SKM-1 treated with dmso at 0.1 percent for 144 hours (cell line): Measurements from ENCODE around the gene DMAC2L.

Source experiments
- DNase-seq: peaks from one replicate; lab custom pipeline; 2025; ENCODE audit not compliant: unreplicated experiment; lab: John Stamatoyannopoulos, UW

The DMAC2L gene

GRCh38 chr14:50321009-50321660 is 9.0 kb downstream of the DMAC2L start:
- DNase-seq = peak; percentile 34

- DNase-seq = no peak
Measured at GRCh38 chr14:50331596-50331995, 19.5 kb downstream of the DMAC2L start.

GRCh38 chr14:50333014-50333509 is 20.9 kb downstream of the DMAC2L start:
- DNase-seq = no peak

- no peak for DNase-seq
Measured at GRCh38 chr14:50334211-50334610, 22.1 kb downstream of the DMAC2L start.

- no peak for DNase-seq
Measured at GRCh38 chr14:50335389-50335788, 23.3 kb downstream of the DMAC2L start.

GRCh38 chr14:50335989-50336824 is 24.1 kb downstream of the DMAC2L start:
- DNase-seq = no peak

- DNase-seq = no peak
Measured at GRCh38 chr14:50338587-50338986, 26.5 kb downstream of the DMAC2L start.

- DNase-seq = no peak
Measured at GRCh38 chr14:50339178-50339804, 27.2 kb downstream of the DMAC2L start.

GRCh38 chr14:50340045-50340444 is 27.9 kb downstream of the DMAC2L start:
- no peak for DNase-seq

- DNase-seq = no peak
Measured at GRCh38 chr14:50340963-50341362, 28.8 kb downstream of the DMAC2L start.

- no peak for DNase-seq
Measured at GRCh38 chr14:50342221-50343078, 30.3 kb downstream of the DMAC2L start.

- no peak for DNase-seq
Measured at GRCh38 chr14:50343434-50343833, 31.3 kb downstream of the DMAC2L start.

- DNase-seq = no peak
Measured at GRCh38 chr14:50344116-50344775, 32.1 kb downstream of the DMAC2L start.

- DNase-seq = no peak
Measured at GRCh38 chr14:50344876-50345563, 32.9 kb downstream of the DMAC2L start.

GRCh38 chr14:50345846-50346422 is 33.8 kb downstream of the DMAC2L start:
- DNase-seq = no peak

GRCh38 chr14:50347521-50347920 is 35.4 kb downstream of the DMAC2L start:
- DNase-seq = no peak

GRCh38 chr14:50348933-50349332 is 36.8 kb downstream of the DMAC2L start:
- DNase-seq = no peak

- peak; percentile 1 for DNase-seq
Measured at GRCh38 chr14:50350975-50351374, 38.9 kb downstream of the DMAC2L start.

- no peak for DNase-seq
Measured at GRCh38 chr14:50352584-50352983, 40.5 kb downstream of the DMAC2L start.
